GM19351 (cell line): ENCODE data around the gene SPSB1.

ENCODE experiments used
- ATAC-seq: cut with Tn5 transposase; IDR thresholded peaks from one replicate; pipeline ENCODE4 v1.9.1; 2021; ENCODE audit warnings: mild to moderate bottlenecking, moderate library complexity; ENCODE audit not compliant: unreplicated experiment

Gene SPSB1

GRCh38 chr1:9413877-9414213 is 121.2 kb downstream of the SPSB1 start:
- peak; percentile 14 for ATAC-seq

GRCh38 chr1:9416506-9416905 is 123.8 kb downstream of the SPSB1 start:
- no peak for ATAC-seq

GRCh38 chr1:9416918-9417500 is 124.3 kb downstream of the SPSB1 start:
- ATAC-seq, result no peak

- no peak for ATAC-seq
These were observed 125.0 kb downstream of the SPSB1 start for GRCh38 chr1:9417695-9418094.

- ATAC-seq, result no peak
These were observed 126.2 kb downstream of the SPSB1 start for GRCh38 chr1:9418851-9419250.
